H1 (cell line): ENCODE measurements around the gene ARPP21. TPM values are rescaled to one million over a fixed set of nuclear protein-coding genes. Genes with fewer than 3 reads are reported as not detected.

Source experiments
- CTCF ChIA-PET: fragments of 300-600 bp; sonication (Branson Sonifier 250); formaldehyde crosslinking; loops from one replicate; lab custom pipeline; 2021; ENCODE audit not compliant: partially characterized antibody; lab: Charles Lee
- POLR2A ChIA-PET: fragments of 300-600 bp; sonication (Branson Sonifier 250); formaldehyde crosslinking; loops from one replicate; lab custom pipeline; 2021; ENCODE audit warnings: inconsistent platforms; ENCODE audit not compliant: partially characterized antibody; lab: Charles Lee
- DNase-seq, 2 experiments: peaks; one replicate each; pipeline versions ENCODE4 v3.0.0 to v3.0.0-alpha.2; 2010 to 2022; ENCODE audit warnings: low spot score in 2 of 2, low read depth in 1 of 2, mixed read lengths in 1 of 2
- FAIRE-seq: peaks from 2 replicates; lab custom pipeline; 2011; peaks lifted over from hg19 to GRCh38; lab: Jason Lieb, UNC
- H2AFZ ChIP-seq: 2 replicates; pipeline ENCODE4 v1.8.1; 2012; ENCODE audit warnings: low read length, inconsistent platforms
- H2AK5ac ChIP-seq: 2 replicates; pipeline ENCODE4 v1.6.1; 2013; ENCODE audit warnings: low read depth, low read length
- H2BK120ac ChIP-seq: replicated peaks from 2 replicates; pipeline ENCODE3; 2013; ENCODE audit warnings: low read depth, low read length, inconsistent platforms
- H2BK12ac ChIP-seq: 2 replicates; pipeline ENCODE4 v1.6.1; 2013; ENCODE audit warnings: low read depth, low read length
- H2BK15ac ChIP-seq: 2 replicates; pipeline ENCODE4 v1.6.1; 2013; ENCODE audit warnings: low read length
- H2BK20ac ChIP-seq: 2 replicates; pipeline ENCODE4 v1.6.1; 2013; ENCODE audit warnings: low read length
- H2BK5ac ChIP-seq: 2 replicates; pipeline ENCODE4 v1.6.1; 2013; ENCODE audit warnings: low read depth, low read length
- H3K14ac ChIP-seq: 2 replicates; pipeline ENCODE4 v1.6.1; 2013; ENCODE audit warnings: inconsistent platforms; ENCODE audit not compliant: insufficient read length
- H3K18ac ChIP-seq: 2 replicates; pipeline ENCODE4 v1.6.1; 2013; ENCODE audit warnings: low read length; ENCODE audit errors: extremely low read depth
- H3K23ac ChIP-seq: 2 replicates; pipeline ENCODE4 v1.6.1; 2013; ENCODE audit warnings: inconsistent platforms; ENCODE audit not compliant: insufficient read length
- H3K23me2 ChIP-seq: 2 replicates; pipeline ENCODE4 v1.6.1; 2013; ENCODE audit warnings: low read depth, low read length
- H3K27ac ChIP-seq: 2 replicates; pipeline ENCODE4 v1.6.1; 2011; ENCODE audit warnings: low read depth, low read length, inconsistent platforms
- H3K27me3 ChIP-seq, 4 experiments: replicated peaks in 1 of 4; 1 replicate in 1 of 4; 2 replicates in 3 of 4; pipeline versions ENCODE4 v1.6.1 to v1.8.1; 2011 to 2013; ENCODE audit warnings: low read length in 3 of 4, mild to moderate bottlenecking in 3 of 4, inconsistent platforms in 2 of 4, mixed read lengths in 2 of 4, moderate library complexity in 1 of 4; ENCODE audit not compliant: control insufficient read depth in 3 of 4, insufficient read depth in 3 of 4; ENCODE audit errors: extremely low read depth in 1 of 4
- H3K36me3 ChIP-seq, 4 experiments: 2 replicates each; pipeline versions ENCODE4 v1.6.1 to v1.8.1; 2011 to 2013; ENCODE audit warnings: mild to moderate bottlenecking in 4 of 4, low read length in 3 of 4, moderate library complexity in 2 of 4, control low read depth in 1 of 4, inconsistent platforms in 1 of 4; ENCODE audit not compliant: insufficient read depth in 4 of 4, control insufficient read depth in 2 of 4
- H3K4ac ChIP-seq: replicated peaks from 2 replicates; pipeline ENCODE3; 2013; ENCODE audit warnings: low read length, low read depth, mixed read lengths, inconsistent platforms; ENCODE audit not compliant: insufficient read length
- H3K4me1 ChIP-seq, 4 experiments: replicated peaks in 1 of 4; 1 replicate in 1 of 4; 2 replicates in 3 of 4; pipeline versions ENCODE4 v1.6.1 to v1.8.1; 2011 to 2013; ENCODE audit warnings: low read length in 3 of 4, inconsistent platforms in 2 of 4, mixed read lengths in 1 of 4; ENCODE audit not compliant: insufficient read depth in 4 of 4, control insufficient read depth in 3 of 4
- H3K4me2 ChIP-seq, 2 experiments: 2 replicates each; pipeline versions ENCODE4 v1.6.1 to v1.8.1; 2011 to 2013; ENCODE audit warnings: low read depth in 2 of 2, low read length in 2 of 2, control low read depth in 1 of 2, inconsistent platforms in 1 of 2, mild to moderate bottlenecking in 1 of 2; ENCODE audit not compliant: insufficient read depth in 1 of 2
- H3K4me3 ChIP-seq, 4 experiments: fragments of 200-600, 300-600 bp in 1 of 4; sonication (generic), shearing (Covaris generic), sonication (Bioruptor Twin) in 1 of 4; 2 replicates each; pipeline versions ENCODE4 v1.5.1 to v1.8.1; 2011 to 2016; ENCODE audit warnings: low read length in 4 of 4, low read depth in 3 of 4, control low read depth in 2 of 4, inconsistent platforms in 2 of 4, mild to moderate bottlenecking in 2 of 4, mixed read lengths in 1 of 4, moderate library complexity in 1 of 4; ENCODE audit not compliant: insufficient read depth in 2 of 4; ENCODE audit errors: extremely low read depth in 1 of 4
- H3K56ac ChIP-seq: replicated peaks from 2 replicates; pipeline ENCODE3; 2013; ENCODE audit warnings: low read depth, mild to moderate bottlenecking, mixed read lengths, low read length, inconsistent platforms; ENCODE audit not compliant: insufficient read length
- H3K79me1 ChIP-seq: 2 replicates; pipeline ENCODE4 v1.6.1; 2013; ENCODE audit warnings: low read depth, low read length, control low read depth
- H3K79me2 ChIP-seq, 2 experiments: 2 replicates each; pipeline versions ENCODE4 v1.6.1 to v1.8.1; 2012 to 2013; ENCODE audit warnings: low read length in 2 of 2, mild to moderate bottlenecking in 2 of 2, inconsistent platforms in 1 of 2; ENCODE audit not compliant: insufficient read depth in 2 of 2, control insufficient read depth in 1 of 2
- H3K9ac ChIP-seq, 4 experiments: replicated peaks in 1 of 4; 1 replicate in 1 of 4; 2 replicates in 3 of 4; pipeline versions ENCODE4 v1.6.1 to v1.8.1; 2011 to 2013; ENCODE audit warnings: low read depth in 3 of 4, low read length in 3 of 4, control low read depth in 2 of 4, mild to moderate bottlenecking in 2 of 4, moderate library complexity in 2 of 4, inconsistent platforms in 1 of 4; ENCODE audit errors: extremely low read depth in 1 of 4
- H3K9me3 ChIP-seq, 2 experiments: 2 replicates each; pipeline versions ENCODE4 v1.6.1 to v1.8.1; 2012 to 2013; ENCODE audit warnings: mild to moderate bottlenecking in 2 of 2, moderate library complexity in 2 of 2, control low read depth in 1 of 2, inconsistent platforms in 1 of 2, low read depth in 1 of 2, low read length in 1 of 2, mixed read lengths in 1 of 2; ENCODE audit not compliant: insufficient read depth in 2 of 2
- H4K20me1 ChIP-seq, 2 experiments: replicated peaks in 1 of 2; 2 replicates each; pipeline versions ENCODE3 to v1.8.1; 2011 to 2013; ENCODE audit warnings: inconsistent platforms in 2 of 2, low read length in 2 of 2, mild to moderate bottlenecking in 1 of 2; ENCODE audit not compliant: insufficient read depth in 2 of 2, control insufficient read depth in 1 of 2
- H4K5ac ChIP-seq: 2 replicates; pipeline ENCODE4 v1.6.1; 2013; ENCODE audit warnings: low read length, low read depth, mixed read lengths, inconsistent platforms; ENCODE audit not compliant: insufficient read length
- H4K8ac ChIP-seq: 2 replicates; pipeline ENCODE4 v1.8.0; 2013; ENCODE audit warnings: mild to moderate bottlenecking, moderate library complexity, low read length, inconsistent platforms; ENCODE audit not compliant: insufficient read depth; ENCODE audit errors: extremely low read depth
- H4K91ac ChIP-seq: replicated peaks from 2 replicates; pipeline ENCODE3; 2013; ENCODE audit warnings: low read length, mixed read lengths, inconsistent platforms; ENCODE audit not compliant: insufficient read length
- CHD2 ChIP-seq: IDR thresholded peaks from 2 replicates; pipeline ENCODE4 v1.6.1; 2012; ENCODE audit warnings: low read length, improper control_type of control experiment
- EP300 ChIP-seq, 2 experiments: IDR thresholded peaks; 1 replicate in 1 of 2; 2 replicates in 1 of 2; pipeline ENCODE4 v1.6.1; 2011 to 2012; ENCODE audit warnings: low read depth in 2 of 2, low read length in 2 of 2, mild to moderate bottlenecking in 2 of 2, borderline replicate concordance in 1 of 2, inconsistent platforms in 1 of 2, moderate library complexity in 1 of 2
- POLR2AphosphoS5 ChIP-seq: IDR thresholded peaks from 2 replicates; pipeline ENCODE4 v1.6.1; 2011; ENCODE audit warnings: low read depth, low read length
- WGBS, 2 experiments: shearing (Covaris generic) in 1 of 2; methylation state at CpG; one replicate each; pipeline versions ENCODE4 v1.1.6 to v1.1.7; 2013 to 2015; ENCODE audit warnings: low lambda C conversion rate in 2 of 2, mixed read lengths in 2 of 2, inconsistent platforms in 1 of 2, low coverage in 1 of 2, missing lambda C conversion rate in 1 of 2; ENCODE audit not compliant: insufficient replicate concordance in 2 of 2, insufficient coverage in 1 of 2, insufficient read length in 1 of 2; ENCODE audit errors: extremely low coverage in 1 of 2, missing lambda C conversion rate in 1 of 2; 5-methylcytosine and 5-hydroxymethylcytosine counted together
- polyA plus RNA-seq, 7 experiments: library from polyadenylated mRNA; depleted of rRNA in 3 of 7; stranded (reverse) in 5 of 7; unstranded in 2 of 7; fragments of >200 nt in 5 of 7; fragments of 200-250 nt in 2 of 7; gene quantifications; 1 replicate in 5 of 7; 2 replicates in 1 of 7; 4 replicates in 1 of 7; pipeline versions ENCODE4 v1.2.1 to v1.2.3, GENCODE V29; 2011 to 2013; ENCODE audit warnings: missing spikeins in 2 of 7, mixed read lengths in 2 of 7
- total RNA-seq: library from RNA; stranded (reverse); fragmentation: NEBNext Ultra II Directional; extraction: Animal tissue kit (Norgen Biotek cat#: 25700); gene quantifications from 2 replicates; pipeline ENCODE4 v1.2.1, GENCODE V29; 2021

ARPP21 gene
- total and polyA plus RNA-seq, 2 of the 8 experiments (the other 6 are each of a cell fraction or from before 2014, with no cell fraction given) = not detected

- H3K4me2 ChIP-seq = no peak overlapping the region
- H3K27me3 ChIP-seq = no peaks in the 10 kb centered on the region
- no peak overlapping the region for H3K4ac ChIP-seq
- H3K56ac ChIP-seq = no peak overlapping the region
- no peak overlapping the region for H4K5ac ChIP-seq
- no peak overlapping the region for H2AFZ ChIP-seq
- H3K23me2 ChIP-seq = no peaks in the 10 kb centered on the region
- no peak overlapping the region for H2AK5ac ChIP-seq
- H3K4me1 ChIP-seq = no peaks in the 10 kb centered on the region
- no peak overlapping the region for H2BK12ac ChIP-seq
- ChIA-PET CTCF (interaction anchor here (0.7 kb wide), 1 partner anchor 929 kb away, joined by 3 read pairs; no protein-coding TSS in a partner anchor), POLR2A (no interaction called here)
- FAIRE-seq (no peak), DNase-seq (no peak)
- H3K14ac ChIP-seq = no peak overlapping the region
- no peak overlapping the region for H3K23ac ChIP-seq
- H4K8ac ChIP-seq = no peak overlapping the region
- H4K91ac ChIP-seq = no peak overlapping the region
- H3K9me3 ChIP-seq = no peaks in the 10 kb centered on the region
- no peak overlapping the region for H3K4me3 ChIP-seq
- TF ChIP-seq CHD2 (no peak), EP300 (IDR thresholded peaks at IDR 0.05; ENCODE audit: borderline replicate concordance in 1 of 2, low read depth in 2 of 2, low read length in 2 of 2) (no peak), POLR2AphosphoS5 (no peak)
- H2BK120ac ChIP-seq = no peak overlapping the region
- H3K18ac ChIP-seq = no peak overlapping the region
- 100% methylated on average over 1 of the region's 1 CpG; no CpG with 5 or more reads in 1 of the 2 experiments for WGBS, 2 experiments
- H2BK20ac ChIP-seq = no peak overlapping the region
- no peaks in the 10 kb centered on the region for H3K79me1 ChIP-seq
- no peaks in the 10 kb centered on the region for H4K20me1 ChIP-seq
- H2BK15ac ChIP-seq = no peak overlapping the region
- H3K36me3 ChIP-seq = no peaks in the 10 kb centered on the region
- H2BK5ac ChIP-seq = no peak overlapping the region
- H3K27ac ChIP-seq = no peak overlapping the region
- no peaks in the 10 kb centered on the region for H3K79me2 ChIP-seq
- no peak overlapping the region for H3K9ac ChIP-seq
Observed at GRCh38 chr3:35651426-35651825, 12.1 kb downstream of the ARPP21 start.
